H9 (cell line): ENCODE data around the gene GLT1D1. TPM values are rescaled to one million over a fixed set of nuclear protein-coding genes. Genes with fewer than 3 reads are reported as not detected.

ENCODE experiments used
- DNase-seq: peaks from one replicate; pipeline ENCODE4 v3.0.0-alpha.2; 2017
- H2AFZ ChIP-seq: one replicate; pipeline ENCODE4 v1.6.1; 2013; ENCODE audit warnings: mild to moderate bottlenecking, low read length, control low read depth, moderate library complexity
- H2AK5ac ChIP-seq: 2 replicates; pipeline ENCODE4 v1.6.1; 2013; ENCODE audit warnings: low read length, control low read depth, mixed read lengths; ENCODE audit not compliant: insufficient read length
- H2BK120ac ChIP-seq: one replicate; pipeline ENCODE4 v1.6.1; 2013; ENCODE audit warnings: low read depth, mild to moderate bottlenecking, low read length, control low read depth, inconsistent platforms; ENCODE audit not compliant: poor library complexity, severe bottlenecking
- H2BK12ac ChIP-seq: 2 replicates; pipeline ENCODE4 v1.6.1; 2013; ENCODE audit warnings: low read length, control low read depth, mixed read lengths, low read depth; ENCODE audit not compliant: insufficient read length
- H2BK15ac ChIP-seq: 2 replicates; pipeline ENCODE4 v1.6.1; 2013; ENCODE audit warnings: low read depth, low read length, control low read depth
- H2BK20ac ChIP-seq: one replicate; pipeline ENCODE4 v1.6.1; 2013; ENCODE audit warnings: low read depth, mild to moderate bottlenecking, low read length, control low read depth, inconsistent platforms; ENCODE audit not compliant: poor library complexity, severe bottlenecking
- H2BK5ac ChIP-seq: 2 replicates; pipeline ENCODE4 v1.6.1; 2013; ENCODE audit warnings: low read length, control low read depth, mixed read lengths; ENCODE audit not compliant: insufficient read length
- H3K14ac ChIP-seq: 2 replicates; pipeline ENCODE4 v1.6.1; 2013; ENCODE audit warnings: low read length, control low read depth; ENCODE audit not compliant: insufficient read depth
- H3K18ac ChIP-seq: 2 replicates; pipeline ENCODE4 v1.6.1; 2013; ENCODE audit warnings: low read depth, mild to moderate bottlenecking, mixed read lengths, low read length, control low read depth; ENCODE audit not compliant: insufficient read length
- H3K23ac ChIP-seq: 2 replicates; pipeline ENCODE4 v1.6.1; 2013; ENCODE audit warnings: low read length, control low read depth, mixed read lengths, low read depth; ENCODE audit not compliant: insufficient read length
- H3K23me2 ChIP-seq: 2 replicates; pipeline ENCODE4 v1.6.1; 2013; ENCODE audit warnings: low read depth, mild to moderate bottlenecking, mixed read lengths, low read length, control low read depth; ENCODE audit not compliant: insufficient read length, poor library complexity, severe bottlenecking
- H3K27ac ChIP-seq: 2 replicates; pipeline ENCODE4 v1.5.1; 2013; ENCODE audit warnings: low read length, control low read depth, mixed read lengths, low read depth; ENCODE audit not compliant: insufficient read length
- H3K27me3 ChIP-seq: 2 replicates; pipeline ENCODE4 v1.6.1; 2013; ENCODE audit warnings: low read length, control low read depth, inconsistent platforms; ENCODE audit not compliant: insufficient read depth
- H3K4ac ChIP-seq: 2 replicates; pipeline ENCODE4 v1.6.1; 2013; ENCODE audit warnings: low read depth, mild to moderate bottlenecking, control low read depth, inconsistent platforms, low read length, moderate library complexity
- H3K4me1 ChIP-seq: 2 replicates; pipeline ENCODE4 v1.6.1; 2013; ENCODE audit warnings: low read length, control low read depth, inconsistent platforms; ENCODE audit not compliant: insufficient read depth
- H3K4me2 ChIP-seq: 2 replicates; pipeline ENCODE4 v1.6.1; 2013; ENCODE audit warnings: low read length, control low read depth, mixed read lengths; ENCODE audit not compliant: insufficient read length, insufficient read depth
- H3K56ac ChIP-seq: 2 replicates; pipeline ENCODE4 v1.6.1; 2013; ENCODE audit warnings: low read depth, mild to moderate bottlenecking, mixed read lengths, low read length, control low read depth; ENCODE audit not compliant: insufficient read length
- H3K79me1 ChIP-seq: 2 replicates; pipeline ENCODE4 v1.6.1; 2013; ENCODE audit warnings: low read depth, mild to moderate bottlenecking, moderate library complexity, low read length, control low read depth, inconsistent platforms; ENCODE audit not compliant: insufficient read depth, poor library complexity, severe bottlenecking
- H3K79me2 ChIP-seq: 2 replicates; pipeline ENCODE4 v1.6.1; 2013; ENCODE audit warnings: low read length, control low read depth, inconsistent platforms; ENCODE audit not compliant: insufficient read depth
- H3K9ac ChIP-seq: 2 replicates; pipeline ENCODE4 v1.6.1; 2013; ENCODE audit warnings: low read length, control low read depth, mixed read lengths; ENCODE audit not compliant: insufficient read length; ENCODE audit errors: extremely low read depth
- H3K9me3 ChIP-seq: one replicate; pipeline ENCODE4 v1.6.1; 2013; ENCODE audit warnings: low read depth, low read length, inconsistent platforms; ENCODE audit not compliant: control insufficient read depth
- H3T11ph ChIP-seq: one replicate; pipeline ENCODE4 v1.6.1; 2013; ENCODE audit warnings: mild to moderate bottlenecking, low read length, control low read depth, inconsistent platforms
- H4K20me1 ChIP-seq: one replicate; pipeline ENCODE4 v1.6.1; 2013; ENCODE audit not compliant: control insufficient read depth, insufficient read length, insufficient read depth
- H4K5ac ChIP-seq: 2 replicates; pipeline ENCODE4 v1.6.1; 2013; ENCODE audit warnings: low read depth, mild to moderate bottlenecking, mixed read lengths, low read length, control low read depth; ENCODE audit not compliant: insufficient read length
- H4K8ac ChIP-seq: replicated peaks from 2 replicates; pipeline ENCODE4 v1.6.1; 2013; ENCODE audit warnings: low read length, control low read depth, mixed read lengths, low read depth; ENCODE audit not compliant: insufficient read length
- H4K91ac ChIP-seq: 2 replicates; pipeline ENCODE4 v1.6.1; 2013; ENCODE audit warnings: low read depth, mild to moderate bottlenecking, moderate library complexity, mixed read lengths, low read length, control low read depth; ENCODE audit not compliant: insufficient read length
- H3K27ac Mint-ChIP-seq, 3 experiments: 2 replicates in 2 of 3; 3 replicates in 1 of 3; pipeline ENCODE4 v1.8.0; 2020 to 2021; ENCODE audit warnings: mixed read lengths in 3 of 3, mild to moderate bottlenecking in 1 of 3, moderate library complexity in 1 of 3
- H3K27me3 Mint-ChIP-seq: 2 replicates; pipeline ENCODE4 v1.8.0; 2021; ENCODE audit warnings: low read depth, mild to moderate bottlenecking, moderate library complexity, mixed read lengths
- H3K36me3 Mint-ChIP-seq, 3 experiments: 2 replicates in 2 of 3; 3 replicates in 1 of 3; pipeline ENCODE4 v1.8.0; 2020 to 2021; ENCODE audit warnings: low read depth in 3 of 3, mixed read lengths in 3 of 3; ENCODE audit not compliant: insufficient read depth in 1 of 3
- H3K4me1 Mint-ChIP-seq, 2 experiments: 2 replicates each; pipeline ENCODE4 v1.8.0; 2020; ENCODE audit warnings: mixed read lengths in 2 of 2
- H3K4me3 Mint-ChIP-seq, 2 experiments: 2 replicates in 1 of 2; 3 replicates in 1 of 2; pipeline ENCODE4 v1.8.0; 2020 to 2021; ENCODE audit warnings: mild to moderate bottlenecking in 2 of 2, mixed read lengths in 2 of 2, moderate library complexity in 1 of 2
- H3K9me3 Mint-ChIP-seq, 2 experiments: 2 replicates in 1 of 2; 3 replicates in 1 of 2; pipeline ENCODE4 v1.8.0; 2020; ENCODE audit warnings: mild to moderate bottlenecking in 2 of 2, mixed read lengths in 2 of 2, moderate library complexity in 1 of 2
- CTCF ChIP-seq: fragments of 200-600 bp; sonication (generic); conservative IDR thresholded peaks from 3 replicates; pipeline ENCODE4 v1.8.0; 2021; ENCODE audit warnings: antibody characterized with exemption, mild to moderate bottlenecking
- WGBS: extraction: QIAGEN DNeasy Blood & Tissue Kit; methylation state at CpG from one replicate; pipeline ENCODE4 v1.1.7; 2013; ENCODE audit warnings: missing lambda C conversion rate, low lambda C conversion rate, mixed read lengths; ENCODE audit not compliant: insufficient read length; ENCODE audit errors: extremely low coverage; 5-methylcytosine and 5-hydroxymethylcytosine counted together
- total RNA-seq: library from RNA; stranded (reverse); gene quantifications from 2 replicates; pipeline ENCODE4 v1.2.1, GENCODE V29; 2021

GLT1D1 gene
- total RNA-seq, 1 experiment from 2014 or later, result 7.0 TPM

GRCh38 chr12:128942960-128943477 is 89.7 kb downstream of the GLT1D1 start:
- no peaks in the 10 kb centered on the region for H3K27me3 ChIP-seq
- H3K27me3 Mint-ChIP-seq, result no peaks in the 10 kb centered on the region
- H2AFZ ChIP-seq, result no peak overlapping the region
- H2BK12ac ChIP-seq, result no peak overlapping the region
- H3K56ac ChIP-seq, result no peak overlapping the region
- H2BK15ac ChIP-seq, result no peak overlapping the region
- no peaks in the 10 kb centered on the region for H3K23me2 ChIP-seq
- no peak overlapping the region for H3K18ac ChIP-seq
- no peak overlapping the region for H2BK120ac ChIP-seq
- H3K9me3 Mint-ChIP-seq, result no peaks in the 10 kb centered on the region; a peak in 1 of 5 replicates
- H3K23ac ChIP-seq, result no peak overlapping the region
- no peak overlapping the region for H3K4me2 ChIP-seq
- no peak overlapping the region for H2BK5ac ChIP-seq
- H3K14ac ChIP-seq, result no peak overlapping the region
- no peak for TF ChIP-seq CTCF
- no peak overlapping the region for H3K4ac ChIP-seq
- H4K20me1 ChIP-seq, result no peaks in the 10 kb centered on the region
- no peak for DNase-seq
- peaks cover 7 to 10% of the 10 kb centered on the region in 2 experiments; a peak in 3 of 4 replicates for H3K4me1 Mint-ChIP-seq
- H3K9ac ChIP-seq, result no peak overlapping the region
- H3K79me1 ChIP-seq, result no peaks in the 10 kb centered on the region
- no peak overlapping the region for H3K27ac ChIP-seq
- no peak overlapping the region for H2AK5ac ChIP-seq
- no peak overlapping the region for H3K27ac Mint-ChIP-seq
- no peaks in the 10 kb centered on the region for H3K36me3 Mint-ChIP-seq
- H3K4me1 ChIP-seq, result no peaks in the 10 kb centered on the region; the same call in 1 of the 2 replicates
- no peak overlapping the region for H4K91ac ChIP-seq
- no peak overlapping the region for H4K5ac ChIP-seq
- H3T11ph ChIP-seq, result no peak overlapping the region
- H2BK20ac ChIP-seq, result no peak overlapping the region
- H3K79me2 ChIP-seq, result no peaks in the 10 kb centered on the region
- H4K8ac ChIP-seq, result no peak overlapping the region
- no peaks in the 10 kb centered on the region for H3K9me3 ChIP-seq
- no peak overlapping the region for H3K4me3 Mint-ChIP-seq
- no CpG with 5 or more reads among the region's 11 CpGs for WGBS
